Smooth muscle cell of the coronary artery (primary cell): ENCODE results near the gene MYH15. TPM values are rescaled to one million over a fixed set of nuclear protein-coding genes. Genes with fewer than 3 reads are reported as not detected.

Source experiments
- total RNA-seq: library from RNA; depleted of rRNA; stranded (reverse); fragments of >200 nt; gene quantifications from 2 replicates; pipeline ENCODE4 v1.2.3, GENCODE V29; 2014; ENCODE audit warnings: low replicate concordance

The MYH15 gene
- 0.15 and 1.1 TPM in 2 replicates for total RNA-seq

GRCh38 chr3:108510496-108510895 lies at the start of gene MYH15:
Gene MYH15, minus strand, starts transcription at chr3:108510596. Its CDS starts 66 bp downstream, at chr3:108510530.

Other genes with a start within 250 kb of the MYH15 start
- gene HHLA2, start 214.0 kb downstream of the MYH15 start, total RNA-seq, result not detected in 2 replicates
- 1.5 and 7.8 TPM in 2 replicates for gene CIP2A, start 78.8 kb upstream of the MYH15 start, total RNA-seq
- 5.4 and 9.0 TPM in 2 replicates for gene DZIP3, start 79.1 kb upstream of the MYH15 start, total RNA-seq
- gene RETNLB, start 246.8 kb upstream of the MYH15 start, total RNA-seq, result not detected in 2 replicates